GM12878 (cell line): ENCODE data around the gene WDR72. TPM values are rescaled to one million over a fixed set of nuclear protein-coding genes. Genes with fewer than 3 reads are reported as not detected.

ENCODE experiments used
- ATAC-seq: fragments of 200-7000 bp; cut with Tn5 transposase; 3 replicates; pipeline ENCODE4 v1.9.1; 2020; ENCODE audit warnings: mild to moderate bottlenecking, moderate library complexity
- BruUV-seq: library from RNA; stranded (reverse); fragments of 400-500 nt; replicated peaks from 2 replicates; lab custom pipeline; 2021; lab: Mats Ljungman, UMichigan
- CTCF ChIA-PET: fragments of 300-600 bp; sonication (Branson Sonifier 250); formaldehyde crosslinking; extraction: SDS; loops from one replicate; lab custom pipeline; 2021; ENCODE audit warnings: inconsistent platforms; lab: Yijun Ruan, JAX
- POLR2A ChIA-PET: fragments of 350-600 bp; formaldehyde crosslinking; extraction: SDS; loops from one replicate; lab custom pipeline; 2021; ENCODE audit warnings: inconsistent platforms; lab: Charles Lee
- RAD21 ChIA-PET: fragments of 300-600 bp; sonication (Branson Sonifier 250); formaldehyde crosslinking; loops from one replicate; lab custom pipeline; 2023; ENCODE audit warnings: antibody characterized with exemption; ENCODE audit not compliant: unreplicated experiment; lab: Charles Lee
- SMC1A ChIA-PET: fragments of 300-600 bp; sonication (Branson Sonifier 250); formaldehyde crosslinking; loops from one replicate; lab custom pipeline; 2023; ENCODE audit not compliant: unreplicated experiment, uncharacterized antibody; lab: Charles Lee
- DNase-seq: peaks from one replicate; pipeline ENCODE4 v3.0.0-alpha.2; 2011; ENCODE audit warnings: low read depth, low spot score
- FAIRE-seq: peaks from 3 replicates; lab custom pipeline; 2011; peaks lifted over from hg19 to GRCh38; lab: Jason Lieb, UNC
- H2AFZ ChIP-seq: 2 replicates; pipeline ENCODE4 v1.6.0; 2011; ENCODE audit warnings: low read depth, low read length, control low read depth; ENCODE audit not compliant: control insufficient read depth
- H3K27ac ChIP-seq: 2 replicates; pipeline ENCODE4 v1.5.1; 2011; ENCODE audit warnings: control low read depth; ENCODE audit not compliant: control insufficient read depth, insufficient read depth
- H3K27me3 ChIP-seq, 2 experiments: replicated peaks in 1 of 2; 2 replicates each; pipeline versions ENCODE4 v1.6.0 to v1.6.1; 2011; ENCODE audit warnings: low read length in 1 of 2; ENCODE audit not compliant: control insufficient read depth in 2 of 2, insufficient read depth in 2 of 2
- H3K36me3 ChIP-seq, 2 experiments: 2 replicates each; pipeline ENCODE4 v1.5.1; 2011; ENCODE audit warnings: low read length in 1 of 2; ENCODE audit not compliant: control insufficient read depth in 2 of 2, insufficient read depth in 2 of 2
- H3K4me1 ChIP-seq: 2 replicates; pipeline ENCODE4 v1.6.1; 2011; ENCODE audit warnings: mild to moderate bottlenecking, low read length, moderate library complexity, mixed read lengths; ENCODE audit not compliant: control insufficient read depth, insufficient read depth
- H3K4me2 ChIP-seq: 2 replicates; pipeline ENCODE4 v1.6.0; 2011; ENCODE audit warnings: control low read depth; ENCODE audit not compliant: control insufficient read depth, insufficient read depth
- H3K4me3 ChIP-seq: fragments of 200-600 bp; sonication (generic); 2 replicates; pipeline ENCODE4 v1.5.1; 2016
- H3K79me2 ChIP-seq: 2 replicates; pipeline ENCODE4 v1.6.0; 2011; ENCODE audit warnings: low read length; ENCODE audit not compliant: control insufficient read depth, insufficient read depth
- H3K9ac ChIP-seq: 2 replicates; pipeline ENCODE4 v1.8.0; 2011; ENCODE audit warnings: low read length, control low read depth, mixed read lengths; ENCODE audit not compliant: control insufficient read depth, insufficient read depth
- H3K9me3 ChIP-seq: replicated peaks from 3 replicates; pipeline ENCODE4 v1.5.1; 2011; ENCODE audit warnings: mild to moderate bottlenecking, low read length; ENCODE audit not compliant: control insufficient read depth, insufficient read depth
- H4K20me1 ChIP-seq: 2 replicates; pipeline ENCODE4 v1.6.0; 2011; ENCODE audit not compliant: control insufficient read depth, insufficient read depth
- BHLHE40 ChIP-seq, 2 experiments: fragments of 450-650 bp in 1 of 2; IDR thresholded peaks; 2 replicates each; pipeline ENCODE4 v1.6.1; 2011 to 2017; ENCODE audit warnings: low read depth in 2 of 2, borderline replicate concordance in 1 of 2, improper control_type of control experiment in 1 of 2, low read length in 1 of 2, mild to moderate bottlenecking in 1 of 2
- BMI1 ChIP-seq: fragments of 450-650 bp; IDR thresholded peaks from 2 replicates; pipeline ENCODE4 v1.6.1; 2016; ENCODE audit warnings: mild to moderate bottlenecking, moderate library complexity, borderline replicate concordance
- EED ChIP-seq: sonication (generic); IDR thresholded peaks from 2 replicates; pipeline ENCODE4 v1.6.1; 2016; ENCODE audit warnings: antibody characterized with exemption, low read depth
- IKZF1 ChIP-seq: fragments of 450-650 bp; conservative IDR thresholded peaks from 2 replicates; pipeline ENCODE4 v1.6.1; 2017; ENCODE audit warnings: antibody characterized with exemption, mild to moderate bottlenecking
- POLR2AphosphoS5 ChIP-seq: IDR thresholded peaks from 2 replicates; pipeline ENCODE4 v1.6.1; 2011; ENCODE audit warnings: mild to moderate bottlenecking, low read length, inconsistent platforms
- RBBP5 ChIP-seq: fragments of 200-600 bp; sonication (generic); conservative IDR thresholded peaks from 2 replicates; pipeline ENCODE4 v1.6.1; 2016
- SMARCA5 ChIP-seq: fragments of 450-650 bp; IDR thresholded peaks from 2 replicates; pipeline ENCODE4 v1.6.1; 2017; ENCODE audit warnings: mild to moderate bottlenecking
- SUPT20H ChIP-seq: IDR thresholded peaks from 2 replicates; pipeline ENCODE4 v1.6.1; 2011; ENCODE audit warnings: low read depth, mild to moderate bottlenecking, low read length, moderate library complexity, borderline replicate concordance; ENCODE audit not compliant: control insufficient read depth
- TAF1 ChIP-seq: IDR thresholded peaks from 2 replicates; pipeline ENCODE4 v1.6.1; 2011; ENCODE audit warnings: mild to moderate bottlenecking, low read depth, low read length, borderline replicate concordance
- YBX1 ChIP-seq: fragments of 450-650 bp; IDR thresholded peaks from 2 replicates; pipeline ENCODE4 v1.6.1; 2016; ENCODE audit warnings: antibody characterized with exemption
- ZNF622 ChIP-seq: fragments of 450-650 bp; IDR thresholded peaks from 2 replicates; pipeline ENCODE4 v1.6.1; 2017; ENCODE audit warnings: mild to moderate bottlenecking, inconsistent platforms
- WGBS: methylation state at CpG from one replicate; pipeline ENCODE4 v1.1.6; 2016; ENCODE audit warnings: low lambda C conversion rate; ENCODE audit not compliant: insufficient replicate concordance, insufficient coverage; ENCODE audit errors: missing lambda C conversion rate; 5-methylcytosine and 5-hydroxymethylcytosine counted together
- in situ Hi-C: fragments of 300-500 bp; cut with MboI; formaldehyde crosslinking; loops from 9 replicates; pipeline ENCODE4 v1.14.3; 2018; ENCODE audit warnings: mixed read lengths
- intact Hi-C: fragments of 100-400 bp; cut with micrococcal nuclease; formaldehyde crosslinking; loops from one replicate; pipeline ENCODE4 v1.14.2; 2022; ENCODE audit not compliant: unreplicated experiment
- polyA plus RNA-seq, 11 experiments: library from polyadenylated mRNA; depleted of rRNA in 4 of 11; unstranded in 6 of 11; stranded (reverse) in 5 of 11; fragments of >200 nt; fragmentation: Nextera tagmentation in 4 of 11; fragmentation: Illumina TruSeq in 1 of 11; extraction: Ambion mirVana in 4 of 11; extraction: Trizol in 1 of 11; gene quantifications; 1 replicate in 1 of 11; 2 replicates in 10 of 11; pipeline versions ENCODE4 v1.2.1 to v1.2.3, GENCODE V29; 2011 to 2016; ENCODE audit warnings: inconsistent platforms in 2 of 11, missing spikeins in 2 of 11, low read depth in 1 of 11
- total RNA-seq, 4 experiments: library from RNA; depleted of rRNA in 3 of 4; stranded (reverse); fragments of >200 nt in 3 of 4; fragmentation: Illumina TruSeq in 1 of 4; extraction: Trizol in 1 of 4; gene quantifications; 2 replicates each; pipeline versions ENCODE4 v1.2.1 to v1.2.3, GENCODE V29; 2013 to 2021
- TF ChIP-seq, protein P1 (sequence below): IDR thresholded peaks from 2 replicates; pipeline ENCODE4 v1.6.1; 2011; ENCODE audit warnings: low read depth, mild to moderate bottlenecking, low read length, moderate library complexity, borderline replicate concordance; ENCODE audit errors: extremely low read depth
- TF ChIP-seq, protein P2 (sequence below): fragments of 450-650 bp; IDR thresholded peaks from 2 replicates; pipeline ENCODE4 v1.6.1; 2017; ENCODE audit warnings: low read depth, mild to moderate bottlenecking, moderate library complexity

WDR72 gene
- total and polyA plus RNA-seq, 10 of the 15 experiments (the other 5 are each of a cell fraction or from before 2014, with no cell fraction given): 0.03 TPM; not detected in 9

DNA sequence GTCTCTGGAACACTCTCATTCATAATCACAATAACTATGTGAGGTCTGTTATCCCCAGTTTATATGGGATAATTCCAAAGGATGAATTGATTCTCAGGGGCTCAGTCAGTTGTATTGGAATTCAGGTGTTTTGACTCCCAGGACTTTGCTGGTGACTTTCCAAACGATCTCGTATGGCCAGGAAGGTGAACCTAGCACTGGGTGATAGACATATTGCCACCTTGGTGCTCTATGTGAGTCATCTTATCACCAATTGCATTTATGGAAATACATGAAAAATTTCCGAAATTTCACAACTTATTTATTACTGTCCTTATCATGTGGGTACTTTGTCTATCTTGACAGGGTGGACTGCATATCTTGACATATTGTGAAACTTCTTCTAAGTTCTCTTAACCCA lies 287.3 kb downstream of the WDR72 start:
- no peak for FAIRE-seq
- TF ChIP-seq, protein P1, sequence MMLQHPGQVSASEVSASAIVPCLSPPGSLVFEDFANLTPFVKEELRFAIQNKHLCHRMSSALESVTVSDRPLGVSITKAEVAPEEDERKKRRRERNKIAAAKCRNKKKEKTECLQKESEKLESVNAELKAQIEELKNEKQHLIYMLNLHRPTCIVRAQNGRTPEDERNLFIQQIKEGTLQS: no peak
- TF ChIP-seq TAF1: no peak
- no peak for TF ChIP-seq EED
- no peak for TF ChIP-seq RBBP5
- no peak for TF ChIP-seq POLR2AphosphoS5
- TF ChIP-seq YBX1: no peak
- TF ChIP-seq IKZF1: no peak
- ChIA-PET CTCF (no interaction called here), POLR2A (no interaction called here), RAD21 (no interaction called here), SMC1A (no interaction called here)
- intact Hi-C loops: no loop called here
- Histone ChIP-seq H3K27me3 (no peaks in the 10 kb centered on the region), H3K4me3 (no peak overlapping the region), H3K9me3 (no peaks in the 10 kb centered on the region), H2AFZ (no peak overlapping the region), H3K4me2 (no peak overlapping the region), H3K27ac (no peak overlapping the region), H3K36me3 (no peaks in the 10 kb centered on the region), H4K20me1 (no peaks in the 10 kb centered on the region), H3K9ac (no peak overlapping the region), H3K79me2 (no peaks in the 10 kb centered on the region), H3K4me1 (no peaks in the 10 kb centered on the region)
- in situ Hi-C loops: no loop called here
- BruUV-seq: no TSS peak
- ATAC-seq: no peak
- 0% methylated on average over 3 of the region's 3 CpGs for WGBS
- no peak for DNase-seq

- in situ Hi-C loops: no loop called here
- no peak for FAIRE-seq
- ChIA-PET RAD21 (no interaction called here), CTCF (no interaction called here), SMC1A (no interaction called here), POLR2A (no interaction called here)
- Histone ChIP-seq H3K4me1 (no peaks in the 10 kb centered on the region), H3K9me3 (no peaks in the 10 kb centered on the region), H4K20me1 (no peaks in the 10 kb centered on the region), H3K4me2 (no peak overlapping the region), H3K79me2 (no peaks in the 10 kb centered on the region), H2AFZ (no peak overlapping the region), H3K27me3 (no peaks in the 10 kb centered on the region), H3K36me3 (no peaks in the 10 kb centered on the region), H3K4me3 (no peak overlapping the region), H3K27ac (no peak overlapping the region), H3K9ac (no peak overlapping the region)
- BruUV-seq: no TSS peak
- TF ChIP-seq BHLHE40 (IDR thresholded peaks at IDR 0.05; ENCODE audit: borderline replicate concordance in 1 of 2, low read depth in 2 of 2, low read length in 1 of 2) (no peak), BMI1 (no peak), ZNF622 (no peak), SMARCA5 (no peak), SUPT20H (no peak)
- TF ChIP-seq, protein P2, sequence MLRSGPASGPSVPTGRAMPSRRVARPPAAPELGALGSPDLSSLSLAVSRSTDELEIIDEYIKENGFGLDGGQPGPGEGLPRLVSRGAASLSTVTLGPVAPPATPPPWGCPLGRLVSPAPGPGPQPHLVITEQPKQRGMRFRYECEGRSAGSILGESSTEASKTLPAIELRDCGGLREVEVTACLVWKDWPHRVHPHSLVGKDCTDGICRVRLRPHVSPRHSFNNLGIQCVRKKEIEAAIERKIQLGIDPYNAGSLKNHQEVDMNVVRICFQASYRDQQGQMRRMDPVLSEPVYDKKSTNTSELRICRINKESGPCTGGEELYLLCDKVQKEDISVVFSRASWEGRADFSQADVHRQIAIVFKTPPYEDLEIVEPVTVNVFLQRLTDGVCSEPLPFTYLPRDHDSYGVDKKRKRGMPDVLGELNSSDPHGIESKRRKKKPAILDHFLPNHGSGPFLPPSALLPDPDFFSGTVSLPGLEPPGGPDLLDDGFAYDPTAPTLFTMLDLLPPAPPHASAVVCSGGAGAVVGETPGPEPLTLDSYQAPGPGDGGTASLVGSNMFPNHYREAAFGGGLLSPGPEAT: no peak
- ATAC-seq: no peak
- 50% methylated on average over 4 of the region's 4 CpGs for WGBS
- intact Hi-C loops: no loop called here
- no peak for DNase-seq
Observed at GRCh38 chr15:53470743-53471142, 288.7 kb downstream of the WDR72 start.
